Hindlimb muscle (tissue), 1 donor: ENCODE measurements around the gene CRCP. TPM values are rescaled to one million over a fixed set of nuclear protein-coding genes. Genes with fewer than 3 reads are reported as not detected.
"Not testable (repeated sequence)": the region's sequence is repeated elsewhere in the genome, so short reads cannot be mapped to it uniquely, and the experiment has no call there.

ENCODE experiments used
- DNase-seq: peaks from one replicate; pipeline ENCODE4 v3.0.0-alpha.2; 2013
- polyA plus RNA-seq: library from polyadenylated mRNA; unstranded; fragments of 120-200 nt; gene quantifications from one replicate; pipeline ENCODE4 v1.2.1, GENCODE V29; 2013; ENCODE audit not compliant: insufficient read length

Gene CRCP
- polyA plus RNA-seq = 25.3 TPM

- DNase-seq = peak; percentile 87
Observed at GRCh38 chr7:66114743-66115649, at the start of gene CRCP. CRCP (plus strand) TSS chr7:66114847; CDS start chr7:66114963, 116 bp downstream.

GRCh38 chr7:66069732-66070131, 44.9 kb upstream of the CRCP start:
- no peak for DNase-seq

- DNase-seq = no peak
Observed at GRCh38 chr7:66070222-66070621, 44.4 kb upstream of the CRCP start.

- not testable (repeated sequence) for DNase-seq
Observed at GRCh38 chr7:66072208-66072607, 42.4 kb upstream of the CRCP start.

GRCh38 chr7:66075590-66076461, 38.8 kb upstream of the CRCP start, which contains the start of gene ASL:
ASL (plus strand) TSS chr7:66075819; CDS start chr7:66076082, 263 bp downstream.
- DNase-seq = peak; percentile 92

- no peak for DNase-seq
Observed at GRCh38 chr7:66076462-66077329, 38.0 kb upstream of the CRCP start.

GRCh38 chr7:66078067-66078466, 36.6 kb upstream of the CRCP start:
- no peak for DNase-seq

- DNase-seq = no peak
Observed at GRCh38 chr7:66082083-66082482, 32.6 kb upstream of the CRCP start.

- no peak for DNase-seq
Observed at GRCh38 chr7:66082886-66083415, 31.7 kb upstream of the CRCP start.

GRCh38 chr7:66083677-66084076, 31.0 kb upstream of the CRCP start:
- DNase-seq = no peak

- DNase-seq = no peak
Observed at GRCh38 chr7:66088861-66089838, 25.5 kb upstream of the CRCP start.

GRCh38 chr7:66092654-66093053, 22.0 kb upstream of the CRCP start:
- DNase-seq = no peak

GRCh38 chr7:66095010-66095409, 19.6 kb upstream of the CRCP start:
- DNase-seq = no peak

- DNase-seq = no peak
Observed at GRCh38 chr7:66099232-66099550, 15.5 kb upstream of the CRCP start.

GRCh38 chr7:66099551-66100407, 14.9 kb upstream of the CRCP start:
- DNase-seq = peak; percentile 79

GRCh38 chr7:66100408-66101050, 14.1 kb upstream of the CRCP start:
- DNase-seq = no peak

- DNase-seq = not testable (repeated sequence)
Observed at GRCh38 chr7:66102168-66102567, 12.5 kb upstream of the CRCP start.

- not testable (repeated sequence) for DNase-seq
Observed at GRCh38 chr7:66103994-66104393, 10.7 kb upstream of the CRCP start.

GRCh38 chr7:66105263-66105748, 9.3 kb upstream of the CRCP start:
- DNase-seq = no peak
